HG03460 (cell line): ENCODE measurements around the gene GPR27.

Experiments
- ATAC-seq: cut with Tn5 transposase; IDR thresholded peaks from one replicate; pipeline ENCODE4 v1.9.1; 2021; ENCODE audit not compliant: unreplicated experiment

Gene GPR27

GRCh38 chr3:71784914-71785531 lies 31.4 kb downstream of the GPR27 start, which contains the start of gene PROK2:
TSS of gene PROK2 (minus strand) at chr3:71785148. CDS start at chr3:71785052, 96 bp downstream.
- no peak for ATAC-seq

GRCh38 chr3:71785532-71786216 lies 32.0 kb downstream of the GPR27 start:
- no peak for ATAC-seq

- no peak for ATAC-seq
These were observed 32.5 kb downstream of the GPR27 start for GRCh38 chr3:71786217-71786549.

- ATAC-seq = no peak
These were observed 32.9 kb downstream of the GPR27 start for GRCh38 chr3:71786551-71786950.

GRCh38 chr3:71787851-71788405 lies 34.3 kb downstream of the GPR27 start:
- no peak for ATAC-seq

GRCh38 chr3:71789922-71790321 lies 36.3 kb downstream of the GPR27 start:
- ATAC-seq = no peak

GRCh38 chr3:71791634-71792033 lies 38.0 kb downstream of the GPR27 start:
- ATAC-seq = no peak

- ATAC-seq = no peak
These were observed 42.6 kb downstream of the GPR27 start for GRCh38 chr3:71796290-71796689.

- no peak for ATAC-seq
These were observed 43.8 kb downstream of the GPR27 start for GRCh38 chr3:71797455-71797854.

- no peak for ATAC-seq
These were observed 46.4 kb downstream of the GPR27 start for GRCh38 chr3:71800023-71800422.

GRCh38 chr3:71801986-71802385 lies 48.3 kb downstream of the GPR27 start:
- ATAC-seq = no peak

GRCh38 chr3:71803248-71803647 lies 49.6 kb downstream of the GPR27 start:
- no peak for ATAC-seq

- no peak for ATAC-seq
These were observed 51.5 kb downstream of the GPR27 start for GRCh38 chr3:71805199-71805598.

- ATAC-seq = no peak
These were observed 52.0 kb downstream of the GPR27 start for GRCh38 chr3:71805691-71806090.
